Measurements from ENCODE around the gene DGKQ. TPM values are rescaled to one million over a fixed set of nuclear protein-coding genes. Genes with fewer than 3 reads are reported as not detected.

Gene DGKQ
- total RNA-seq, 1 experiment from 2014 or later = 22.0 TPM

- no peaks in the 10 kb centered on the region for H4K20me1 ChIP-seq (ENCODE audit: insufficient read depth)
Observed at GRCh38 chr4:1015746-1016145, 42.4 kb upstream of the DGKQ start.

More at GRCh38 chr4:1015746-1016145, 42.4 kb upstream of the DGKQ start:
- ChIA-PET RAD21 (ENCODE audit: low non-redundant PET in 1 of 2, low total read pairs in 2 of 2, uncharacterized antibody in 2 of 2, unreplicated experiment in 2 of 2) (no interaction called here), POLR2A (no interaction called here), CTCF (no interaction called here)
- ATAC-seq = no peak
- Histone ChIP-seq H2AFZ (ENCODE audit: low read depth, low read length, poor library complexity, severe bottlenecking) (no peak overlapping the region), H3K27ac (ENCODE audit: low read depth, low read length) (no peak overlapping the region), H3K36me3 (ENCODE audit: control insufficient read depth in 1 of 2, insufficient read depth in 2 of 2, low read length in 2 of 2) (peaks cover 3 to 4% of the 10 kb centered on the region in 2 experiments; a peak in 2 of 4 replicates), H3K4me3 (replicated peaks in 1 of 2; ENCODE audit: low read depth in 1 of 2, low read length in 2 of 2) (no peak overlapping the region), H3K9ac (ENCODE audit: low read length) (no peak overlapping the region), H3K9me2 (ENCODE audit: insufficient read depth) (no peaks in the 10 kb centered on the region), H3K4me1 (ENCODE audit: control insufficient read depth in 1 of 2, insufficient read depth in 2 of 2, low read length in 2 of 2) (peaks cover 8 to 13% of the 10 kb centered on the region in 2 experiments), H3K9me3 (ENCODE audit: control insufficient read depth in 1 of 2, insufficient read depth in 1 of 2, low read depth in 1 of 2, low read length in 2 of 2) (no peaks in the 10 kb centered on the region), H3K4me2 (ENCODE audit: low read length) (no peak overlapping the region), H3K79me2 (ENCODE audit: insufficient read depth, low read length) (peaks cover 12% of the 10 kb centered on the region; the same call in 1 of the 2 replicates), H3K27me3 (ENCODE audit: insufficient read depth, low read length) (no peaks in the 10 kb centered on the region)
- intact Hi-C loops (cut with micrococcal nuclease) = no loop called here
- no peak for DNase-seq (ENCODE audit: low read depth, low spot score)
- BruUV-seq (replicated peaks) = no TSS peak
- TF ChIP-seq YY1 (IDR thresholded peaks at IDR 0.05; ENCODE audit: extremely low read depth, insufficient replicate concordance, low read depth, low read length) (no peak), POLR2A (IDR thresholded peaks at IDR 0.05; ENCODE audit: borderline replicate concordance, extremely low read depth, insufficient read depth, insufficient read length) (no peak), TCF7L2 (IDR thresholded peaks at IDR 0.05; ENCODE audit: borderline replicate concordance, extremely low read depth, insufficient read depth, insufficient read length) (no peak), SIN3A (IDR thresholded peaks at IDR 0.05; ENCODE audit: low read depth) (no peak), SRF (IDR thresholded peaks at IDR 0.05; ENCODE audit: low read depth) (no peak), CTCF (IDR thresholded peaks at IDR 0.05 in 2 of 3, conservative IDR thresholded peaks at IDR 0.05 in 1 of 3; ENCODE audit: borderline replicate concordance in 1 of 3, insufficient read depth in 1 of 3, low read depth in 2 of 3, low read length in 2 of 3) (no peak), EZH2 (IDR thresholded peaks at IDR 0.05) (no peak), EZH2phosphoT487 (IDR thresholded peaks at IDR 0.05; ENCODE audit: borderline replicate concordance) (no peak), ELF1 (IDR thresholded peaks at IDR 0.05; ENCODE audit: borderline replicate concordance, low read depth) (no peak), ZFX (IDR thresholded peaks at IDR 0.05) (no peak), ZNF274 (IDR thresholded peaks at IDR 0.05; ENCODE audit: low read depth, low read length) (no peak), MAX (IDR thresholded peaks at IDR 0.05) (no peak), POLR2AphosphoS5 (IDR thresholded peaks at IDR 0.05; ENCODE audit: low read depth, low read length) (no peak), CEBPB (IDR thresholded peaks at IDR 0.05; ENCODE audit: low read depth) (no peak), FOSL1 (IDR thresholded peaks at IDR 0.05; ENCODE audit: low read depth) (no peak), SP1 (IDR thresholded peaks at IDR 0.05; ENCODE audit: low read depth) (no peak), RAD21 (IDR thresholded peaks at IDR 0.05; ENCODE audit: low read depth) (no peak), EGR1 (IDR thresholded peaks at IDR 0.05; ENCODE audit: low read depth) (no peak), ZBTB33 (IDR thresholded peaks at IDR 0.05; ENCODE audit: extremely low read depth, insufficient replicate concordance, low read length) (no peak), ATF3 (IDR thresholded peaks at IDR 0.05) (no peak)
